CD4-positive, alpha-beta T cell (primary cell): ENCODE measurements around the gene DNAJB11. TPM values are rescaled to one million over a fixed set of nuclear protein-coding genes. Genes with fewer than 3 reads are reported as not detected.

Experiments
- ATAC-seq: fragments of 200-7000 bp; cut with Tn5 transposase; one replicate; pipeline ENCODE4 v1.10.0; 2022; ENCODE audit warnings: mild to moderate bottlenecking; ENCODE audit not compliant: poor library complexity
- CTCF ChIA-PET: fragments of 350-600 bp; sonication (Branson Sonifier 250); formaldehyde crosslinking; loops from one replicate; lab custom pipeline; 2021; ENCODE audit warnings: antibody characterized with exemption, inconsistent platforms; lab: Charles Lee
- POLR2A ChIA-PET: fragments of 350-600 bp; sonication (Branson Sonifier 250); formaldehyde crosslinking; loops from one replicate; lab custom pipeline; 2021; ENCODE audit warnings: antibody characterized with exemption, inconsistent platforms; lab: Charles Lee
- DNase-seq, 14 experiments: peaks; one replicate each; pipeline ENCODE4 v3.0.0-alpha.2; 2013 to 2020; ENCODE audit warnings: mixed read lengths in 2 of 14
- H3K27ac ChIP-seq, 2 donors: one replicate each; pipeline versions ENCODE4 v1.5.1 to v1.7.0; 2013; ENCODE audit warnings: low read length in 2 of 2, low read depth in 1 of 2, mild to moderate bottlenecking in 1 of 2
- H3K27me3 ChIP-seq, 2 experiments: 1 replicate in 1 of 2; 2 replicates in 1 of 2; pipeline versions ENCODE4 v1.6.1 to v1.7.0; 2013; ENCODE audit warnings: low read length in 2 of 2, control low read depth in 1 of 2, mild to moderate bottlenecking in 1 of 2, moderate library complexity in 1 of 2; ENCODE audit not compliant: insufficient read depth in 2 of 2, control insufficient read depth in 1 of 2
- H3K36me3 ChIP-seq: one replicate; pipeline ENCODE4 v1.6.1; 2013; ENCODE audit warnings: low read length, control low read depth; ENCODE audit not compliant: insufficient read depth
- H3K4me1 ChIP-seq: one replicate; pipeline ENCODE4 v1.6.1; 2013; ENCODE audit warnings: low read length, control low read depth; ENCODE audit not compliant: insufficient read depth
- H3K4me3 ChIP-seq: one replicate; pipeline ENCODE4 v1.5.1; 2013; ENCODE audit warnings: mild to moderate bottlenecking, low read length, moderate library complexity
- H3K9me3 ChIP-seq, 2 experiments: 1 replicate in 1 of 2; 2 replicates in 1 of 2; pipeline versions ENCODE4 v1.6.1 to v1.7.0; 2013; ENCODE audit warnings: low read length in 2 of 2, mild to moderate bottlenecking in 2 of 2, control low read depth in 1 of 2, moderate library complexity in 1 of 2; ENCODE audit not compliant: control insufficient read depth in 1 of 2, insufficient read depth in 1 of 2
- H3K27ac Mint-ChIP-seq: one replicate; pipeline ENCODE4 v1.8.0; 2020; ENCODE audit warnings: mixed read lengths
- H3K27me3 Mint-ChIP-seq: one replicate; pipeline ENCODE4 v1.8.0; 2021; ENCODE audit warnings: mixed read lengths
- H3K36me3 Mint-ChIP-seq: one replicate; pipeline ENCODE4 v1.8.0; 2021; ENCODE audit warnings: low read depth, mixed read lengths
- H3K4me1 Mint-ChIP-seq: one replicate; pipeline ENCODE4 v1.8.0; 2021; ENCODE audit warnings: low read depth, mixed read lengths
- H3K4me3 Mint-ChIP-seq: one replicate; pipeline ENCODE4 v1.8.0; 2020; ENCODE audit warnings: mild to moderate bottlenecking, mixed read lengths
- H3K9me3 Mint-ChIP-seq: one replicate; pipeline ENCODE4 v1.8.0; 2020; ENCODE audit warnings: mixed read lengths
- CTCF ChIP-seq: fragments of 200-600 bp; IDR thresholded peaks from one replicate; pipeline ENCODE4 v1.8.0; 2022; ENCODE audit warnings: antibody characterized with exemption, mild to moderate bottlenecking
- intact Hi-C, 2 experiments: fragments of 100-400 bp; cut with DNase I in 1 of 2; cut with micrococcal nuclease in 1 of 2; formaldehyde crosslinking; loops; one replicate each; pipeline versions ENCODE4 v1.15.1 to v1.9.0; 2023 to 2025; cut with DNase I, micrococcal nuclease
- total RNA-seq, 174 experiments: library from RNA in 2 of 174; stranded (reverse) in 2 of 174; gene quantifications; one replicate each; pipeline ENCODE4 v1.2.3 and lab custom pipeline; 2021 to 2026

DNAJB11 gene
- total RNA-seq, 2 experiments from 2014 or later = 69.3 to 70.3 TPM

- intact Hi-C loops = no loop called here
- H3K4me1 Mint-ChIP-seq = peaks cover 2% of the 10 kb centered on the region
- POLR2A ChIA-PET = no interaction called here
- ATAC-seq (no peak), DNase-seq (no peak)
- no peaks in the 10 kb centered on the region for H3K27me3 Mint-ChIP-seq
- Histone ChIP-seq H3K4me1 (peaks cover 3% of the 10 kb centered on the region), H3K27ac (no peak overlapping the region), H3K9me3 (no peaks in the 10 kb centered on the region), H3K36me3 (no peaks in the 10 kb centered on the region), H3K4me3 (no peak overlapping the region), H3K27me3 (no peaks in the 10 kb centered on the region)
- no peak overlapping the region for H3K4me3 Mint-ChIP-seq
- H3K27ac Mint-ChIP-seq = no peak overlapping the region
- TF ChIP-seq CTCF = no peak
- no peaks in the 10 kb centered on the region for H3K36me3 Mint-ChIP-seq
- CTCF ChIA-PET = interaction anchor here (1.1 to 1.2 kb wide), 2 partner anchors 14 to 19 kb away, joined by 4 to 7 read pairs; no protein-coding TSS in a partner anchor
- H3K9me3 Mint-ChIP-seq = no peaks in the 10 kb centered on the region
These were observed 38.8 kb downstream of the DNAJB11 start for GRCh38 chr3:186609247-186609868.

- H3K9me3 Mint-ChIP-seq = no peaks in the 10 kb centered on the region
- no peaks in the 10 kb centered on the region for H3K36me3 Mint-ChIP-seq
- no peaks in the 10 kb centered on the region for H3K9me3 ChIP-seq
- no peak overlapping the region for H3K4me3 Mint-ChIP-seq
- ChIA-PET POLR2A (interaction anchor here (1.5 kb wide), 1 partner anchor 171 kb away, joined by 4 read pairs; the partner anchor contains the start of gene EIF4A2), CTCF (no interaction called here)
- DNase-seq (no peak), ATAC-seq (no peak)
- TF ChIP-seq CTCF = no peak
- no peak overlapping the region for H3K27ac ChIP-seq
- H3K4me1 Mint-ChIP-seq = peaks cover 15% of the 10 kb centered on the region
- peaks cover 8% of the 10 kb centered on the region for H3K27me3 Mint-ChIP-seq
- no peak overlapping the region for H3K4me3 ChIP-seq
- no peak overlapping the region for H3K27ac Mint-ChIP-seq
- peaks cover 13% of the 10 kb centered on the region for H3K4me1 ChIP-seq
- intact Hi-C loops = loop anchor here in 1 of 2 experiments (1.0 kb wide), 1 partner anchor 212 kb away; no protein-coding TSS in a partner anchor
- H3K36me3 ChIP-seq = no peaks in the 10 kb centered on the region
- H3K27me3 ChIP-seq = no peaks in the 10 kb centered on the region
These were observed 41.5 kb downstream of the DNAJB11 start for GRCh38 chr3:186612065-186612464.

DNA sequence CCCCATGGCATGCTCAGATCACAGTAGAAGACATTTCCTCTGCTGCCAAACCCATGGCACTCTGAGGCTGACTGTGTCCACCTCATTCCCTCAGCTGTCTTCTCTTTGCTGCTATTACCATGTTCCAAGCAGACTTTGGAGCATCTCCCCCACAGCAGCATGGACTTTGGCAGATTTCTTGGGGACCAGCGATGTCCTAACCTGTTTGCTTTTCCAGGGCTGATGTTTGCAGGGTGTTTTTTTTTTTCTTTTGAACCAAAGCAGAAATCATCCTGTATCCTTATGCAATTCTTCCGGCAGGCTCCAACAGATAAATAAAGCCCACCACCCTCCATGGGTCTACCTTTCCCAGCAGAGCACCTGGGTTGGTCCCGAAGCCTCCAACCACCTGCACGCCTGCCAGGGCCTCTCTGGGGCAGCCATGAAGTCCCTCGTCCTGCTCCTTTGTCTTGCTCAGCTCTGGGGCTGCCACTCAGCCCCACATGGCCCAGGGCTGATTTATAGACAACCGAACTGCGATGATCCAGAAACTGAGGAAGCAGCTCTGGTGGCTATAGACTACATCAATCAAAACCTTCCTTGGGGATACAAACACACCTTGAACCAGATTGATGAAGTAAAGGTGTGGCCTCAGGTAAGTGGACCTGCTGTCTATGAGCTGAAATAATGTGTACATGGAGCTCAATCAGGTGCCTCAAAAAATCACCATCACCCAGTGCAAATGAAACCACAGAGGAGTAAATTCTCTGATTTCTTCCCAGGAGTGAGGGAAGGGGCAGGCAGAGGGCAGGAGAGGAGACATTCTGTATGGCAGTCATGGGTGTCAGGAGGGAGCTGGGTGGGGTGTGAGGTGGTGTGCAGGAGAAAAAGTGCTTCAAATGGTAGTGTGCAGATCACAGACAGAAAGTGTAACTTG lies 42.5 kb downstream of the DNAJB11 start, which contains the start of gene AHSG:
Gene AHSG, plus strand, starts transcription at position 340 of the 916 bp plus-strand sequence. Its CDS starts 82 bp downstream, at position 422.
- peaks cover 19% of the 10 kb centered on the region for H3K4me1 ChIP-seq
- DNase-seq (no peak), ATAC-seq (no peak)
- Mint-ChIP-seq H3K4me3 (no peak within 1 kb of the TSS), H3K9me3 (no peaks in the 10 kb centered on the region), H3K27ac (no peak within 1 kb of the TSS), H3K4me1 (peaks cover 19% of the 10 kb centered on the region), H3K27me3 (peaks cover 15% of the 10 kb centered on the region), H3K36me3 (no peaks in the 10 kb centered on the region)
- CTCF ChIA-PET = interaction anchor here (4.7 kb wide), 1 partner anchor 209 kb away, joined by 49 read pairs; no protein-coding TSS in a partner anchor
- H3K36me3 ChIP-seq = no peaks in the 10 kb centered on the region
- no peak for TF ChIP-seq CTCF
- no peak within 1 kb of the TSS for H3K4me3 ChIP-seq
- H3K27me3 ChIP-seq = peaks cover 0 to 2% of the 10 kb centered on the region in 2 experiments
- H3K27ac ChIP-seq = no peak within 1 kb of the TSS
- POLR2A ChIA-PET = interaction anchor here (3.0 kb wide), 1 partner anchor 170 kb away, joined by 25 read pairs; the partner anchor contains the start of gene EIF4A2
- no peaks in the 10 kb centered on the region for H3K9me3 ChIP-seq
- intact Hi-C loops = loop anchor here in 1 of 2 experiments (1.0 kb wide), 1 partner anchor 211 kb away; no protein-coding TSS in a partner anchor
